GM20431 (cell line): ENCODE measurements around the gene TMEM151A.
"Not testable (repeated sequence)": the region's sequence is repeated elsewhere in the genome, so short reads cannot be mapped to it uniquely, and the experiment has no call there.

Source experiments
- in situ Hi-C: fragments of 300-500 bp; cut with MseI, MboI; formaldehyde crosslinking; loops from one replicate; pipeline ENCODE4 v1.15.0; 2020; ENCODE audit warnings: low sequenced_read_pairs; ENCODE audit not compliant: unreplicated experiment

Gene TMEM151A

DNA sequence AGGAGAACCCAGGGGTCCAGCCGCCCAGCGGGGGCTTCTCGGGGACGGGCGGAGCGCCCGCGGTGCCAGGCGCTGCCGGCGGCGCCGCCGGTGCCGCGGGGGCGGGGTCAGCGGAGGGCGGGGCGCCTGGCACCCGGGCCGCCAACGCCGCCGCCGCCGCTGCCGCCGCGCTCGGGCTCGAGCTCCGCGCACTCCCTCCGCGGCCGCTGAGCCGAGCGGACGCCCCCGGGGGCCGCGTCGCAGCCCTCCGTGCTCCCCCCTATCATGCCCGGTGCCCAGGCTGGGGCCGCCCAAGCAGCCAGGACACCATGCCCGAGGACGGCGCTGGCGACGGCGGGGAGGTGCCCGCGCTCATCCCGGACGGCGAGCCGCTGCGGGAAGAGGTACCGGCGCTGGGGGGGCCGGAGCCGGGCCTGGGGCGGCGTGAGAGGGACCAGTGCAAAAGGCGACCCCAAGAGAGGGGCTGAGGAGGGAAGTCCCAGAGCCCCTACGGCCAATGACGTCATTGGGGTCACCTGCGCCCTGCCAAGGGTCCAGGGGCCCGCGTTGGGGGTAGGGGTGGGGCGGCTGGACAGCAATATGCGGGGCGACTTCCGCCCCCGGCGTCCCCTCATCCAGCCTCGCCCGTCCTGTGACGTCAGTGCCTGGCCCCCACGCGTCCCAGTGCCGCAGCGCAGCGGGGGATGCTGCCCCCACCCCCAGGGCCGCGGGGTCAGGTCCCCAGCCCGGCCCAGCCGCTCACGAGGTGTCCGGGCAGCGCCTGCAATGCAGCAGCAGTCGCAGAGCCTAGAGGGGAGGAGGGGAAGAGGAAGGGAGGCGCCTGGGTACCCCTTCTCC, at the start of gene TMEM151A:
Gene TMEM151A (plus strand): TSS at position 189 of the 837 bp plus-strand sequence. CDS start 120 bp downstream, at position 309.
- in situ Hi-C loops = no loop called here

DNA sequence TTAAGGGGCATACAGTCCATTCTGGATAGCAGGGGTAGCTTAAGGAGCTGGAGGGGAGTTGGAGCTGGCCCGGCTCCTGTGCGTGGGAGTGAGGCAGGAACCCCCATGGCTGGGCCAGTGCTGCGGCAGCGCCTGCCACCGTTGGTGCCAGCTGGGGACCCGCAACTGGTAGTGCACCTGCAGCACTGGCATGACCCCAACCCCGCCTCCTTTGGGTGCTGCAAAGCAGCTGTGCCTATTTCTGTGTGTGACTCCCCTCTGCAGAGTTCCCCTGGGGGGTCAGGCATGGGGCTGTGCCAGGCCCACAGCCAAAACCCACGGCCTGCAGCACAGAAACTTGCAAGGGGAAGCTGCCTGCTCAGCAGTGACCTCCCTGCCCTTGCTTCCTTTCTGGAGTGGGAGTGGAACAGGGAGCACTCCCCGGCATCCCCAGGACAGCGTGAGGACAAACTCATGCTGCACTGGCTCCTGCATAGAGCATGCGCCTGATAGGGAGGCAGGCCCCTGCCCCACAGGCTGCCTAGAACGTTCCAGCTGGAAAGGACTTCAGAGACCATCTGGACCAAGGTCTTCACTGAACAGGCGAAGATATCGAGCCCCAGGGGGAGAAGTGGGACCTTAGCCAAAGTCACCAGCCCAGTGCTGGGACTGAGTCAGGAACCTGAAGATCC, 49.5 kb upstream of the TMEM151A start:
- in situ Hi-C loops = no loop called here

DNA sequence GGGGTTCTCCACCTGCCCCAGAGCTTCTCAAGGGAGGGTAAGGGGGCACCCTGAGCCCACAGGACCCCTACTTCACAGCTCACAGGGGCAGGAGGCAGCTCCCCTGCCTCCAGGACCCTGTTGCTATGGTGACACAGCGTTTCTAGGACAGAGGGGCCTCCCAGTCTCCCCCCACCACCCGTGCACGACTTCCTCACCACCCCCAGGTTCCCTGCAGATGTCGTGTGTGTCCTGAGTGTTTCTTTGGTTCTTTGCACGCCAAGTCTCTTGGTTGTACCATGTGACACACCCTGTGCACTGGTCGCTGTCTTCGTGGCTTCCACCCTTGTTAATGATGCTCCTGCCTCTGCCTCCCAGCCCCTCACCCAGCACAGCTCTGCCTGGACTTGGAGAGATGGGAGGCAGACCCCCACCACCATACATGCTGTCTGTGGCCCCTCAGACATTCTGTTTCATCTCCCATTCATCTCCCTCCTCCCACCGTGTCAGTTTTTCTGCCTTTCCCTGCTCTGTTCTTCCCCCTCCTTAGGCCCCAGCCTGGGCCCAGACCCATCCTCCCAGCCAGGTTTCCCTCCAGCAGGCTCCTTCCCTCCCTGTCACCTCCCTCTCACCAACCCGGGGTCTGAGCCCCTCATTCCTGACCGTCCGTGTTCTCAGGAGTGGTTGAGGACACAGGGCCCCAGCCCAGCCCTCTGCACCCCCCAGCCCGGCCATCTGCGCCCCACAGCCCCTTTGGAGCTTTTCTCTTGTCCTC, 47.7 kb upstream of the TMEM151A start:
- in situ Hi-C loops = no loop called here

DNA sequence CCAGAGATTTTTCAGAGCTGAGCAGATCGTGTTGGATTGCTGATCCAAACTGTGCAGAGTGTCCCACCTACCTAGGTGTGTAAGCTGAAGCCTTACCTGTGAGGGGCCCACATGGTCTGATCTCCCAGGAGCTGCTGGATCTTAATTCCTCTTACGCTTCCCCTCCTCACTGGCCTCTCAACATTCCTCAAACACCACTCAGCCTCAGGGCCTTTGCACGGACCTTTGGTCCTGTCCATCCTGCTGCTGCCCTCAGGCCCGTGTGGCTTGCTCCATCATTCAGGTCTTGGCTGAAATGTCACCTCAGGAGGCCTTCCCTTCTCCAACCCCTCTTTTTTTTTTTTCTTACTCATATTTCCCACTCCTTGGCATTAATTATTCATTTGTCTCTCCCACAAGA, 44.4 kb upstream of the TMEM151A start:
- in situ Hi-C loops = no loop called here

DNA sequence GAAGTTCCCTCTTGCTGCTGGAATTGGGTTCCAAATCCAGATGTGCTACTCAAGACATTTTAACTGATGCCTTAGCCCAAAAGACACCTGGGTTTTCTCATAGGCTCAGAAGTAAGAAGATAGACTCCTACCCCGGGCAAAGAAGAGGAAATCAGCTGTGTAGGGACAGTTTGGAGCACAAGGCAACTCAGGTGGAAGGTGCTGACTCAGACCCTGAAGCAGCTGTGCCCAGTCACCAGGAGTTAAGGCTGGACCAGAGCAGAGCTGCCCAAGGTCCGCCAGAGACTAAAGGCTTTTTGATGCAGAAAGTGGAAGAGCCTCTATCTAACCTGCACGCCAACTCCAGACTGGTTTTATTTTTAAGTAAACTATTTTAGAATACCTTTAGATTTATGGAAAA, 43.9 kb upstream of the TMEM151A start:
- in situ Hi-C loops = no loop called here

DNA sequence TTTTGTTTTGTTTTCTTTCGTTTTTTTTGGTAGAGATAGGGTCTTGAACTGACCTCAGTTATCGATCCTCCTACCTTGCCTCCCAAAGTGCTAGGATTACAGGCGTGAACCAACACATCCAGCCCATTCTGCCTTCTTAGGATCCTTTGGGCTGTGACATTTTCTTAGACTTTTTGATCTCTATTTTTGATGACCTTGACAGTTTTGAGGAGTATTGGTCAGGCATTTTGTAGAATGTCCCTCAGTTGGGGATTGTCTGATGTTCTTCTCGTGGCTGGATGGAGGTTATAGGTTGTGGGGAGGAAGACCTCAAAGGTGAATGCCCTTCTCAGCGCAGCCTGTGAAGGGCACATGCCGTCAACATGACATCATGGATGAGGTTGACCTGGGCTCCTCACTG, 42.8 kb upstream of the TMEM151A start:
- in situ Hi-C loops = no loop called here

DNA sequence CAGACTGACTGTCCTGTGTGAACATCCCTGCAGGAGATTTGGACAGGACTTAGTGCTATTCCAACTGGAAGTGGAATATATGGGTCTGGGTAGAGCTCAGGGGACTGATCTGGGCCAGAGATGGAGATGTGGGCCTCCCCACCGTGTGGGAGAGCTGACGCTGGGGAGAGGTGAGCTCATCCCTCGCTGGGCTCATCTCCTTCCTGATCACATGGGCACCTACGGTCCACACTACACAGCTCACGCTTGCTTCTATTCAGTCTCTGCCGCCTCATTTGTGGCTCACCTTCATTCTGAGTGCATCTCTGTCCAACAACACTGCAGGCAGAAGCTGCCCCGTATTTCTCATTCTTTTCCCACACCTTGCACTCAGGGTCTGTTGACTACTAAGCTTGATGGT, 39.9 kb upstream of the TMEM151A start:
- in situ Hi-C loops = no loop called here

DNA sequence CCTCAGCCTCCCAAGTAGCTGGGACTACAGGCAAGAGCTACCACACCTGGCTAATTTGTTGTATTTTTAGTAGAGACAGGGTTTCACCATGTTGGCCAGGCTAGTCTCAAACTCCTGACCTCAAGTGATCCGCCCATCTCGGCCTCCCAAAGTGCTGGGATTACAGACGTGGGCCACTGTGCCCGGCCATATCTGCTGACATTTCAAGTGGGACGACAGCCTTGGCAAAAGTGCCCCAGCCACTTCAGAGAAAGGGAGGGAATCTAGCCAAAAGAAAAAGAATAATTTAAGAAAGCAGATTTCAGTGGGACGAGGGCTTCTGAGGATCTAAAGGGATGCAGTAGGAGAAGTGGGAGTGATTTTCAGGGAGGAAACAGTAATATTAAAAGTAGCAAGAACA, 38.6 kb upstream of the TMEM151A start:
- in situ Hi-C loops = not testable (repeated sequence)

DNA sequence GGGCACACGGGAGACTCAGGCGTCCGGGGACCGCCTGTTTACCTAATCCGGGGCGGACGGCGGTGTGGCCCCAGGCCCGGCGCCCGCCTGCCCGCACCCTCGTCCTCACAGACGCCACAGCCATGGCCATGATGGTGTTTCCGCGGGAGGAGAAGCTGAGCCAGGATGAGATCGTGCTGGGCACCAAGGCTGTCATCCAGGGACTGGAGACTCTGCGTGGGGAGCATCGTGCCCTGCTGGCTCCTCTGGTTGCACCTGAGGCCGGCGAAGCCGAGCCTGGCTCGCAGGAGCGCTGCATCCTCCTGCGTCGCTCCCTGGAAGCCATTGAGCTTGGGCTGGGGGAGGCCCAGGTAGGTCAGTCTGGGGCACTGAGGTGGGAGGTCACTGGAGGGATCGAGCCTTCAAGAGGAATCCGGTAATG, 33.2 kb upstream of the TMEM151A start:
- in situ Hi-C loops = no loop called here

DNA sequence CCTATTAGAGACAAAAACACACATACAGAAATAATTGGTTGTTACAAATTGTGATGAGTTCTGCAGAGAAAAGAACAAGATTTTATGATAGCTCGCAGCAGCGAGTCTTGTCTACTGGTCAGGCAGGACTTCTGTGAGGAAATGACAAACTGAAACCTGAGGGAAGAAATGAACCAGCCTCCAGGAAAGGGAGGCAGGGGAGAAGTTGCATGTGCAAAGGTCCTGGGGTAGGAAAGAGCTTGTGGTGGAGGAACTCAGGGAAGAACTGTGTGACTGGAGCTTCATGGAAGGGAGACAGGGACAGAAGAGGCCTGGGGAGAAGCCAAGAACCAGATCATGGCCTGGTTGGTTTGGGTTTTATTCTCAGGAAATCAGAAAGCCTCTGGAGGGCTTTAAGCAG, 32.5 kb upstream of the TMEM151A start:
- in situ Hi-C loops = no loop called here

DNA sequence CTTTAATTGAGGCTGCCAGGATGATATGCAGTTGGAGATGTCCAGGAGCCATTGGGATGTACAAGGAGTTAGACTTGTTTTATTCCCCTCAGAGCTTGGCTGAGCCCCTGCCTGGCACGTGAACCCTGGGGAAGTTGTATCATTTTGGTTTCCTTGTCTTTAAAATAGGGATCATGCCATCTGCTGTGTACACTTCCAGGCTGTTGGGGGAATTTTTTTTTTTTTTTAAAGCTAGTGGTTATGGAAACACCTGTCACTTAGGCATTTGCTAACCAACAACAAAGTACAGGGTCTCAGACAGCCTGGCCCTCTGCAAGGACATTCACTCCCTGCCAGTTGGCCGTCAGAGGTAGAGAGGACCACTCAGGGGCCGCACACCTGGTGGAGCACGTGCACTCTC, 31.7 kb upstream of the TMEM151A start:
- in situ Hi-C loops = no loop called here

DNA sequence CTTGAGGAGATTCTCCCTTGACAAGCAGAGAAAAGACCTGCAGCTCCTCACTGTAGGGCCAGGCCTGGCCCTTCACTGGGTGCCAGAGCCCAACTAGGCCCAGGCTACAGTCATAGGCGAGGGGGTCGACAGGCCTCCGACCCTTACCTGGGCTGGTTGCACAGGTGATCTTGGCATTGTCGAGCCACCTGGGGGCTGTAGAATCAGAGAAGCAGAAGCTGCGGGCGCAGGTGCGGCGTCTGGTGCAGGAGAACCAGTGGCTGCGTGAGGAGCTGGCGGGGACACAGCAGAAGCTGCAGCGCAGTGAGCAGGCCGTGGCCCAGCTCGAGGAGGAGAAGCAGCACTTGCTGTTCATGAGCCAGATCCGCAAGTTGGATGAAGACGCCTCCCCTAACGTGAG, 30.1 kb upstream of the TMEM151A start:
- in situ Hi-C loops = no loop called here

DNA sequence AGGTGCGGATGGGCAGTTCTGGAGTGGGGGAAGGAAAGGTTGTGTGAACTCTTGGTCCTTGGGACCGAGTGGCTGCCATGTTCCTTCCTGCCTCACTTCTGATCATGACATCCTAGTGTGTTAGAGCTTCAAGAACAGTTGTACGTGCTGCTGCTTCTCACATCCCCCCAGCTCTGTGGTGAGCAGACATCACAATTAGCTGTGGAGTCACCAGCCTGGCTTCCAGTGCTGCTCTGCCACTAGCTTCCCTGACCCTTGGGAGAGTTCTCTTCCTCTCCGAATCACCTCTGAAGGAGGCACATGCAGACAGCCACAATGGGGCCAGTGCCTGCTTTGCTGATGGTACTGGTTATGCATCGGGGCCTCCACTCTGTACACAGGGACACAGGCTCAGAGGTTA, 29.5 kb upstream of the TMEM151A start:
- in situ Hi-C loops = no loop called here

DNA sequence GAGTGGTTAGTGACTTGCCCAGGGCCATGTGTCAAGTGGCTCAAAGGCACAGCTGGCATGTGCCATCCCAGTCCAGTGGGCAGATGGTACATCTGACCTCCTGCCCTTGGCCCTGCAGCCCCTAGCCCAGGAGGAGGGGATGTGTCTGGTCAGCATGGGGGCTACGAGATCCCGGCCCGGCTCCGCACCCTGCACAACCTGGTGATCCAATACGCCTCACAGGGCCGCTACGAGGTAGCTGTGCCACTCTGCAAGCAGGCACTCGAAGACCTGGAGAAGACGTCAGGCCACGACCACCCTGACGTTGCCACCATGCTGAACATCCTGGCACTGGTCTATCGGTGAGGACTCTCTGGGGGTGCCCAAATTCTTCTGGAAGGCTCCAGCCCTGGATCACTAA, 29.0 kb upstream of the TMEM151A start:
- in situ Hi-C loops = no loop called here

DNA sequence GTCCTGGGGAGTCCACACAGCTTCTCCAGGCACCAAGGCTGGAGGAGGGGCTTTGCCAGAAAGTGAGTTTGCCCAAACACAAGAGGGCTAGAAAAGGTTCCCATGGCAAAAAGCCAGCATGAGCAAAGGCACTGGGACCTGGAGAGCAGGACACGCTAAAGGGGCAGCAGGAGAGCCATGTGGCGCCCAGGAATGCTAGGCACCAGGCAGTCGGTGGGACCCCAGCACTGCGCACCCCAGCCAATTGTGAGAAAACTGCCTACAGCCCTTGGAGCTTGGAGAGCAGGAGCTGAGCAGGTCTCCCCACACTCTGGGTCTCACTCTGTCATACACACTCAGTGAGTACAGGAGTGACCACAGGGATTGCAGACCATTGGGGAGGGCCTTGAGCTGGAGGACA, 28.5 kb upstream of the TMEM151A start:
- in situ Hi-C loops = no loop called here

DNA sequence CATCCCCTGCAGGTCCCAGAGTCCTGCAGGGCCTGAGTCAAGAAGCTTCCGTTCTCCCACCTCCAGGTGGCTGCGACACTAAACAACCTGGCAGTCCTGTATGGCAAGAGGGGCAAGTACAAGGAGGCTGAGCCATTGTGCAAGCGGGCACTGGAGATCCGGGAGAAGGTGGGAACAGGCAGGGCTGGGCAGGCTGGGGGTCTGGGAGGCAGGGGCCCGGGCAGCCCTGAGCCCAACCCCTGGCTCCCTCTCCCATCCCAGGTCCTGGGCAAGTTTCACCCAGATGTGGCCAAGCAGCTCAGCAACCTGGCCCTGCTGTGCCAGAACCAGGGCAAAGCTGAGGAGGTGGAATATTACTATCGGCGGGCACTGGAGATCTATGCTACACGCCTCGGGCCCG, 27.9 kb upstream of the TMEM151A start:
- in situ Hi-C loops = no loop called here

DNA sequence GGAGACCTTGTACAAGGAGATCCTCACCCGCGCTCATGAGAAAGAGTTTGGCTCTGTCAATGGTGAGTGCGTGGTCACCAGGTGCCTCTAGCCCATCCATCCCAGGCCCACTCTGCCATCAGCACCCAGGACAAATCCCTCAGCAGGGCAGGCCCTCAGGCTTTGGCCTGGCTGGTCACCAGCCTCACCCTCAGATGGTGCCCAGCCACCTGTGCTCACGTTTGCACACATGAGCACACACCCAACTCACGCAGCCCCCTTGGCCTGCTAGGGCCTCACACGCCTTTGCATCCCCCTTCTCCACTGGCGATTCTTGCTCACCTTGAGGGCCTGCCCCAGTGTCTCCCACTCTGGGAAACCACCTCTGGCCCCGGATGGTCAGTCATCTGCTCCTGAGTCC, 27.3 kb upstream of the TMEM151A start:
- in situ Hi-C loops = no loop called here

DNA sequence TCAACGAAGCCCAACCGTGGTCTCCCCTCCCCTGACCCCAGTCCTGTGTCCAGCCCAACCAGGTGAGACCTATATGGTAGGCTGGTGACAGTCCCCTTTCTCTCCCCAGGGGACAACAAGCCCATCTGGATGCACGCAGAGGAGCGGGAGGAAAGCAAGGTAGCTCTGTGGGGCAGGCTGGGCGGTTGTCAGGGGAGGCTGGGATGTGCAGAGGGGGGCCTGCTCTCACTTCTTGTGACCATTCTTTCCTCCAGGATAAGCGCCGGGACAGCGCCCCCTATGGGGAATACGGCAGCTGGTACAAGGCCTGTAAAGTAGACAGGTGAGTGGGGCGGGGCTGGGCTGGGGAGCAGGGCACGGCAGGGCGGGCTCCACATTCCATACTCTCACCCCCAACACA, 26.8 kb upstream of the TMEM151A start:
- in situ Hi-C loops = no loop called here

DNA sequence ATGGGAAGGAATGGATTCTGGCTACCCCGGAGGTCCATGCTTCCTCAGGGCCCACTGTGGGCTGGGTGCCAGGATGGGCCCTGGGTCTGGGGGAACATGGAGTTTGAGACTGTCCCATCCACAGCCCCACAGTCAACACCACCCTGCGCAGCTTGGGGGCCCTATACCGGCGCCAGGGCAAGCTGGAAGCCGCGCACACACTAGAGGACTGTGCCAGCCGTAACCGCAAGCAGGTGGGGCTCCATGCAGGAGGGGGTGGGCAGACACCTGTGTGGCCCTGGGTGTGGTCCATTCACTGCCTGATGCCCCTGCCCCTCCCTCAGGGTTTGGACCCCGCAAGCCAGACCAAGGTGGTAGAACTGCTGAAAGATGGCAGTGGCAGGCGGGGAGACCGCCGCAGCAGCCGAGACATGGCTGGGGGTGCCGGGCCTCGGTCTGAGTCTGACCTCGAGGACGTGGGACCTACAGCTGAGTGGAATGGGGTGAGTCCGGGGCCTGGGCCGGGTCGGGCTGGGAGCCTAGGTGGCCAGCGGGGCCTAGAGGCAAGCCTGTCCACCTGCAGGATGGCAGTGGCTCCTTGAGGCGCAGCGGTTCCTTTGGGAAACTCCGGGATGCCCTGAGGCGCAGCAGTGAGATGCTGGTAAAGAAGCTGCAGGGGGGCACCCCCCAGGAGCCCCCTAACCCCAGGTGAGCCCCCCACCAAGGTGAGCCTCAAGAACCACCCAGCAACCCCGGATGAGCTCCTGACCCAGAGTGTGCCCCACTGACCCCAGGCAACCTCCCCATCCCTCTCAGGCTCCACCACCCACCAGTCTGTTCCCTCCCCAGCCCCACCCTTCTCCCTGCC, 25.9 kb upstream of the TMEM151A start:
- in situ Hi-C loops = no loop called here

DNA sequence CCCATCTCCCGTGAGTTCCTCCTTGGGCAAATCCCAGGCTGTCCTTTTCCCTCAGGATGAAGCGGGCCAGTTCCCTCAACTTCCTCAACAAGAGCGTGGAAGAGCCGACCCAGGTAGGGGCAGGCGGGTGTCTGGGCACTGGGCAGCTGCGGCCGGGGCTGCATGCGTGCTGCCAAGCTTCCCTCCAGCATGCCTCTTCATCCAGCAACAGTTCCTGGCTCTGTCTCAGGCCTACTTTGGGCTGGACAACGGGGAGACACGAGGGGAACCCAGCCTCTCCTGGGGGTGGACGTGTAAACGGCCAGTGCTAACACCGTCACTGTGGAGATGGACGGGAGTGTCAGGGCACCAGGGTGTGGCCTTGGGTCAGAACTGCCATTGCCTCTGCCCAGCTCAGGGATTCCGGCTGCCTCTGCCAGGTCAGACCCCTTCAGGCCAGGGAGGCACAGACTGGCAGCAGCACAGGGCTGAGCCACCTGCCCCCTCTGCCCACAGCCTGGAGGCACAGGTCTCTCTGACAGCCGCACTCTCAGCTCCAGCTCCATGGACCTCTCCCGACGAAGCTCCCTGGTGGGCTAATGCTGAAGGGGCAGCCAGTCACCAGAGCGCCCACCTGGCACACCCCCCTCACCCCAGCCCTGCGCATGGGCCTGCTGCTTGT, 25.2 kb upstream of the TMEM151A start:
- in situ Hi-C loops = no loop called here
